Activated CD4-positive, alpha-beta memory T cell treated with anti-CD3 and anti-CD28 coated beads, Interleukin-2, amount 10 ng/mL, durations not matched to agents 7 days and 5 days (primary cell): ENCODE results near the gene DIPK1C. TPM values are rescaled to one million over a fixed set of nuclear protein-coding genes. Genes with fewer than 3 reads are reported as not detected.

ENCODE experiments used
- CTCF ChIA-PET: fragments of 350-600 bp; sonication (Branson Sonifier 250); formaldehyde crosslinking; loops from one replicate; lab custom pipeline; 2021; ENCODE audit warnings: antibody characterized with exemption, inconsistent platforms; lab: Charles Lee
- POLR2A ChIA-PET: fragments of 350-600 bp; sonication (Branson Sonifier 250); formaldehyde crosslinking; loops from one replicate; lab custom pipeline; 2021; ENCODE audit warnings: antibody characterized with exemption; lab: Charles Lee
- DNase-seq: peaks from one replicate; pipeline ENCODE4 v3.0.0-alpha.2; 2020
- H3K27ac Mint-ChIP-seq: one replicate; pipeline ENCODE4 v1.8.0; 2021; ENCODE audit warnings: mild to moderate bottlenecking, mixed read lengths
- H3K27me3 Mint-ChIP-seq: one replicate; pipeline ENCODE4 v1.8.0; 2021; ENCODE audit warnings: mixed read lengths
- H3K36me3 Mint-ChIP-seq: one replicate; pipeline ENCODE4 v1.8.0; 2021; ENCODE audit warnings: low read depth, mixed read lengths
- H3K4me1 Mint-ChIP-seq: one replicate; pipeline ENCODE4 v1.8.0; 2021; ENCODE audit warnings: mixed read lengths
- H3K4me3 Mint-ChIP-seq: one replicate; pipeline ENCODE4 v1.8.0; 2021; ENCODE audit warnings: mild to moderate bottlenecking, mixed read lengths
- H3K9me3 Mint-ChIP-seq: one replicate; pipeline ENCODE4 v1.8.0; 2021; ENCODE audit warnings: mixed read lengths
- total RNA-seq, 2 experiments: library from RNA; stranded (reverse); gene quantifications; one replicate each; pipeline ENCODE4 v1.2.3, GENCODE V29; 2021

DIPK1C gene
- total RNA-seq, 2 experiments from 2014 or later = not detected

- no peak overlapping the region for H3K27ac Mint-ChIP-seq
- no peaks in the 10 kb centered on the region for H3K4me1 Mint-ChIP-seq
- no peaks in the 10 kb centered on the region for H3K36me3 Mint-ChIP-seq
- H3K9me3 Mint-ChIP-seq = no peaks in the 10 kb centered on the region
- H3K27me3 Mint-ChIP-seq = no peaks in the 10 kb centered on the region
- no peak overlapping the region for H3K4me3 Mint-ChIP-seq
- no peak for DNase-seq
- ChIA-PET POLR2A (no interaction called here), CTCF (no interaction called here)
Observed at GRCh38 chr18:74445585-74445984, 11.5 kb downstream of the DIPK1C start.

DNA sequence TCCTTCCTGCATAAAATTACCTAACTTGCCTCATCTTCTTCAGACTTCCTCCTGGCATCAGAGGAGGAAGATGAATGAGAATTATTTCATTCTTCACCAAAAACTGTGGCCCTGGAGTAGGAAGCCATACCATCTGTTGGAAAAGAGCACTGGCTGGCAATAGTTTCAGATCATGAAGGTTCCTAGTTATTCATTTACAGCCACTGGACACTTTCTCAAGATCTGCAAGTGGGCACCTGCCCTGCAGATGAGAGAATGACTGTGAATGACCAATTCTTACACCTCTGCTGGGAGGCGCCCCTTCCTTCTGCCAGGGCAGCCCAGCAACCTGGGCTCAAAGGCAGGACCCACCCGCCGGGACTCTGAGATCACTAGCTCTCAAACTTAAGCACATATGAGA lies 13.0 kb downstream of the DIPK1C start:
- no peak for DNase-seq
- Mint-ChIP-seq H3K4me1 (no peaks in the 10 kb centered on the region), H3K4me3 (no peak overlapping the region), H3K27me3 (no peaks in the 10 kb centered on the region), H3K27ac (no peak overlapping the region), H3K36me3 (no peaks in the 10 kb centered on the region), H3K9me3 (no peaks in the 10 kb centered on the region)
- ChIA-PET POLR2A (no interaction called here), CTCF (no interaction called here)

GRCh38 chr18:74440808-74441427 lies 16.2 kb downstream of the DIPK1C start:
- POLR2A ChIA-PET = no interaction called here
- no peaks in the 10 kb centered on the region for H3K27me3 Mint-ChIP-seq

DNA sequence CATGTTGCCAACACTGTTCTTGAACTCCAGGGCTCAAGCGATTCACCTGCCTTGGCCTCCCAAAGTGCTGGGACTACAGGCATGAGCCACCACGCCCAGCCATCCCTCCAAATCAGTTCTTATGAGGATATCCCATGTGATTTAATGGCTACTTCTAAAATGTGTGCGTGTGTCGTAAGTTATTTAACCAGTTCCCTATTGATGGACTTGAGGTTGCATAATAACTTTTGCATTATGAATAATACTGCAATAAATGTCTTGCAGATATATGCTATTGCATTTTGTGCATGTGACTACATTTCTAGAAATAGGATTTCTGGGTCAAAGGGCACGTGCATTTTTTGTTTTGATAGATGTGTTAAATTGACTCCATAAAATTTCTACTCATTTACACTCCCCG lies 19.0 kb downstream of the DIPK1C start:
- no peaks in the 10 kb centered on the region for H3K36me3 Mint-ChIP-seq
- no peaks in the 10 kb centered on the region for H3K9me3 Mint-ChIP-seq
- peaks cover 2% of the 10 kb centered on the region for H3K27me3 Mint-ChIP-seq
- no peak for DNase-seq
- ChIA-PET CTCF (no interaction called here), POLR2A (no interaction called here)
- no peak overlapping the region for H3K4me3 Mint-ChIP-seq
- no peaks in the 10 kb centered on the region for H3K4me1 Mint-ChIP-seq
- H3K27ac Mint-ChIP-seq = no peak overlapping the region

More at GRCh38 chr18:74440808-74441427, 16.2 kb downstream of the DIPK1C start:
- Mint-ChIP-seq H3K36me3 (no peaks in the 10 kb centered on the region), H3K27ac (no peak overlapping the region), H3K9me3 (no peaks in the 10 kb centered on the region), H3K4me3 (no peak overlapping the region), H3K4me1 (no peaks in the 10 kb centered on the region)
- CTCF ChIA-PET = interaction anchor here (0.6 kb wide), 1 partner anchor 12 kb away, joined by 3 read pairs; no protein-coding TSS in a partner anchor
- DNase-seq = no peak

- H3K4me1 Mint-ChIP-seq = no peaks in the 10 kb centered on the region
- H3K27me3 Mint-ChIP-seq = peaks cover 2% of the 10 kb centered on the region
- no peak for DNase-seq
- no peak overlapping the region for H3K27ac Mint-ChIP-seq
- POLR2A ChIA-PET = no interaction called here
- H3K9me3 Mint-ChIP-seq = no peaks in the 10 kb centered on the region
- CTCF ChIA-PET = no interaction called here
- no peak overlapping the region for H3K4me3 Mint-ChIP-seq
- H3K36me3 Mint-ChIP-seq = no peaks in the 10 kb centered on the region
Observed at GRCh38 chr18:74436158-74436769, 20.8 kb downstream of the DIPK1C start.

DNA sequence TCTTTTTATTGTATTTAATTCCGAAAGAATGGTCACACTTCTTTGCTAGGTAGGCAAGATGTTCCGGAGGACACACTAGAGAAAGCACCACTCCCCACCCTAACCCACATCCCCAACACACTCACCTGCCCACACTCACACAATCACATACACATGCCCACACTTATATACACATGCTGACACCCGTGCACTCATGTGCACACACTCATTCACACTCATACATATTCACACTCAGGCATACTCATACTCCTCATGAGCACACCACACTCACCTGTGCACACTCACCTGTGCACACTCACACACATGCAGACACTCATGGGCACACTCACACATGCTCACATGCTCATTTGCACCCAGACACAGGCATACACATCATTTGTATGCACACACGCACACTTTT lies 21.4 kb downstream of the DIPK1C start:
- no peak overlapping the region for H3K27ac Mint-ChIP-seq
- H3K9me3 Mint-ChIP-seq = no peaks in the 10 kb centered on the region
- POLR2A ChIA-PET = no interaction called here

DNA sequence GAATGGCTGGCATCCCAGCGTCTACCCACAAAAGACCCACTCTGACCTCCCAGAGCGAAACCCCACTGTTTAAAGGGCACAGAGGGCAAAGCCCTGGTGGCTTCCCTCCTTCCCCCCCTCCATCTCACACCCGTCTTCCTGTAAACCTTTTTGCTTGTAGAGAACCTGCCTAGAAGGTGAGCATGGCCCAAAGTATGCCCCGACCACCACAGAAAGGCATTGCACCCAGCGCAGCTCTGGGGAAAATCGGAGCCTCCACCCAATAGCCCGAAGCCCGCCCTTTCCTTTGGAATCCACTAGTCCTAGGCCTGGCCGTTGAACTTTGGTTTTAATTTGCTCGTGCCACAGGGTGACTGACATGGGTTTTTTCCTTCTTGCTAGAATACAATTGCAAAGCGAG lies 22.6 kb downstream of the DIPK1C start:
- no peak for DNase-seq
- no peaks in the 10 kb centered on the region for H3K4me1 Mint-ChIP-seq
- H3K9me3 Mint-ChIP-seq = no peaks in the 10 kb centered on the region
- POLR2A ChIA-PET = no interaction called here
- H3K27me3 Mint-ChIP-seq = peaks cover 2% of the 10 kb centered on the region
- no peak overlapping the region for H3K4me3 Mint-ChIP-seq
- H3K27ac Mint-ChIP-seq = no peak overlapping the region
- H3K36me3 Mint-ChIP-seq = no peaks in the 10 kb centered on the region
- CTCF ChIA-PET = no interaction called here

More for the DNA sequence above, 21.4 kb downstream of the DIPK1C start:
- Mint-ChIP-seq H3K36me3 (no peaks in the 10 kb centered on the region), H3K4me3 (no peak overlapping the region), H3K4me1 (no peaks in the 10 kb centered on the region), H3K27me3 (peaks cover 2% of the 10 kb centered on the region)
- CTCF ChIA-PET = no interaction called here
- DNase-seq = no peak

- Mint-ChIP-seq H3K9me3 (no peaks in the 10 kb centered on the region), H3K36me3 (no peaks in the 10 kb centered on the region), H3K27me3 (peaks cover 4% of the 10 kb centered on the region), H3K4me1 (no peaks in the 10 kb centered on the region), H3K27ac (no peak overlapping the region), H3K4me3 (no peak overlapping the region)
- CTCF ChIA-PET = interaction anchor here (0.5 to 1.7 kb wide), 2 partner anchors 9 to 11 kb away, joined by 3 read pairs; no protein-coding TSS in a partner anchor
- DNase-seq = no peak
- POLR2A ChIA-PET = no interaction called here
Observed at GRCh38 chr18:74430806-74431571, 26.1 kb downstream of the DIPK1C start.

DNA sequence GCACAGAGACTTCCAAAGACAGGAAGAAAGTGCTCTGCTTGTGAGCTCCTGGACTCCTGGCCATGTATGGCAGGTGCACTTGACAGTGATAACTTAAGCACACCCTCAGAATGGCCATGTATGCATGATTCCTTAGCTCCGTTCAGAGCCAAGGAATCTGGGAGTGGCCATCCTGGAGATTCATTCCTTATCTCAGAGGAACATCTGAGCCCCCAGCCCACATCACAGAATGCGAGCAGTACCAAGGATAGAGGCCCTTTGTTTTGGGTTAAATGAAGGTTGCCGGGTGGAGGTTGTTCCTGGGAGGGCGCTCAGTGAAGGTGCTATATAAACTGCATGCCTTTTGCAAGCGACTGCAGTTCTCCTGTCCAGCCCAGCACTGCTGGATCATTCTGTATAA lies 26.9 kb downstream of the DIPK1C start:
- ChIA-PET CTCF (no interaction called here), POLR2A (no interaction called here)
- Mint-ChIP-seq H3K36me3 (no peaks in the 10 kb centered on the region), H3K27ac (no peak overlapping the region), H3K4me3 (no peak overlapping the region), H3K27me3 (peaks cover 2% of the 10 kb centered on the region), H3K4me1 (no peaks in the 10 kb centered on the region), H3K9me3 (no peaks in the 10 kb centered on the region)
- no peak for DNase-seq

DNA sequence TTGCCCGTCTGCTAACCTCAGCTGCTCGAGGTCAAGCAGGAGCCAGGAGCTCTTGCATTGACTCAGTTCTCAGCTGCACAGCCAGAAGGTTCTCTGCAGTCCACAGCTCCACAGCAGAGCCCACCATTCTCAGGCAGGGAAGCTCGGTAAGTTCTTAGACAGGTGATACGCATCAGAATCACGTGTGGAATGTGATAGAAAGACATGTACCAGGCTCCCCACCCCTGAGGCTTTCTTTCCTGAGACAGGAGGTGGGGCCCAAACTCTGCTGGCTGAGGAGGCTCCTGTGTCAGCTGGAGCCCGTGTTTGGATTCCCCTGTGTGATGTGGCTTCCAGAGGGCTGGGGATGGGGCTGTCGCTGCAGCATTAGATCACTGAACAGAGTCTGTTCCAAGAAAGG lies 28.0 kb downstream of the DIPK1C start:
- no peak overlapping the region for H3K4me3 Mint-ChIP-seq
- no peak for DNase-seq
- H3K9me3 Mint-ChIP-seq = no peaks in the 10 kb centered on the region
- POLR2A ChIA-PET = no interaction called here
- H3K27ac Mint-ChIP-seq = no peak overlapping the region
- no peaks in the 10 kb centered on the region for H3K4me1 Mint-ChIP-seq
- no peaks in the 10 kb centered on the region for H3K36me3 Mint-ChIP-seq
- CTCF ChIA-PET = no interaction called here
- H3K27me3 Mint-ChIP-seq = peaks cover 2% of the 10 kb centered on the region

DNA sequence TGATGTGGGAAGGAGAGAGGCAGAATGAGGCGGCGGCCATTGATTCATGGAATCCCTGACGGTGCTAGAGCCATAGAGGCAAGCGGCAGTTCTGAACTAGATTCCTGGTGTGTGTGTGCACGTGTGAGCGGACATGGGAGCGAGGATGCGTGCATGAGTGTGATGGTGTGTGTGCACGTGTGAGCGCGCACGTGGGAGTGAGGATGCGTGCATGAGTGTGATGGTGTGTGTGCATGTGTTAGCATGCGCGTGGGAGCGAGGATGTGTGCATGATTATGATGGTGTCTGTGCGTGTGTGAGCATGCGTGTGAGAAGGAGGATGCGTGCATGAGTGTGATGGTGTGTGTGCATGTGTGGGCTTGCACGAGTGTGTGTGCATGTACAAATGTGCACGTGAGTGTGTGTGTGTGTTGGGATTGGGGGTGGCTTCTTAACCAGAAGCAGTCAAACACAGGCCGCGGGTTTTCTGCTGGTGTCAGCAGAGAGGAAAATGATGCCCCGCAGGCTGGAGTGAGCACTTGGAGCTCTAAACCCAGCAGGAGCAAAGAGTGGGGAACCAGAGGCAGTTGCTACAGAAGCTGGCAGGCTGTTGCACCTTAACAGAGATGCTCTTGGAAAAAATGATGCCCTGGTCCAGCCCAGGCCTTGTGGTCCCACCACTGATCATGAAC lies 29.5 kb downstream of the DIPK1C start:
- H3K36me3 Mint-ChIP-seq = no peaks in the 10 kb centered on the region
- H3K9me3 Mint-ChIP-seq = no peaks in the 10 kb centered on the region
- no peak for DNase-seq
- no peaks in the 10 kb centered on the region for H3K4me1 Mint-ChIP-seq
- H3K27me3 Mint-ChIP-seq = peaks cover 2% of the 10 kb centered on the region
- ChIA-PET POLR2A (no interaction called here), CTCF (no interaction called here)
- no peak overlapping the region for H3K27ac Mint-ChIP-seq
- H3K4me3 Mint-ChIP-seq = no peak overlapping the region

DNA sequence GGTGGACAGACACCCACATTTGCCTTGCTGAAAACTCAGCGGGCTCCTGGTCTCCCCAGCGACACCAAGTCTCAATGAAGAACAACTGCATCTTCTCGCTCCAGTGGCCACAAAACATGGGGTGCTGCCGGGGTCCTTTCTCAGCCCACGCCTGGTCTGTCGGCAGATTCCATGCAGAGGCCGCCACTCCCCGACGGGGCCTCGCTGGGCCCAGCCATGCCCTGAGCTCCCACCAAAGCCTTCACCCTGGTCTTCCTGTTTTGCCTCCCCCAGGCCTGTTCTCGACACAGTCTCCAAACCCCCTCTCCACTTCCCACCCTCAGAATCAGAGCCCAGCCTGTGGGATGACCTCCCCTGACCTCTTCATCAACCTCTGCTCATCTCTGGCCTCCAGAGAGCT lies 31.2 kb downstream of the DIPK1C start:
- Mint-ChIP-seq H3K4me3 (no peak overlapping the region), H3K4me1 (no peaks in the 10 kb centered on the region), H3K36me3 (no peaks in the 10 kb centered on the region), H3K27me3 (peaks cover 2% of the 10 kb centered on the region), H3K27ac (no peak overlapping the region), H3K9me3 (no peaks in the 10 kb centered on the region)
- ChIA-PET CTCF (no interaction called here), POLR2A (no interaction called here)
- no peak for DNase-seq

- no peak for DNase-seq
- H3K27me3 Mint-ChIP-seq = peaks cover 2% of the 10 kb centered on the region
- no peaks in the 10 kb centered on the region for H3K36me3 Mint-ChIP-seq
- no peaks in the 10 kb centered on the region for H3K9me3 Mint-ChIP-seq
- no peaks in the 10 kb centered on the region for H3K4me1 Mint-ChIP-seq
- CTCF ChIA-PET = no interaction called here
- H3K4me3 Mint-ChIP-seq = no peak overlapping the region
- no peak overlapping the region for H3K27ac Mint-ChIP-seq
- POLR2A ChIA-PET = no interaction called here
Observed at GRCh38 chr18:74425161-74425560, 31.9 kb downstream of the DIPK1C start.
